Sigmoid colon (tissue), 4 donors: ENCODE measurements around the gene KRTAP9-6.
"Not testable (repeated sequence)": the region's sequence is repeated elsewhere in the genome, so short reads cannot be mapped to it uniquely, and the experiment has no call there.

ENCODE experiments used
- EP300 ChIP-seq, 4 donors: sonication (generic); formaldehyde crosslinking; IDR thresholded peaks; one replicate each; pipeline ENCODE4 v1.6.1; 2017; ENCODE audit warnings: antibody characterized with exemption in 4 of 4
- POLR2A ChIP-seq, 2 donors: fragments of 450-650 bp; IDR thresholded peaks; one replicate each; pipeline ENCODE4 v1.6.1; 2016; ENCODE audit warnings: antibody characterized with exemption in 2 of 2, mild to moderate bottlenecking in 2 of 2, moderate library complexity in 2 of 2
- POLR2AphosphoS5 ChIP-seq, 4 donors: sonication (generic); formaldehyde crosslinking; IDR thresholded peaks; one replicate each; pipeline ENCODE4 v1.6.1; 2017; ENCODE audit warnings: antibody characterized with exemption in 4 of 4
- TF ChIP-seq, protein P1 (sequence below), 4 experiments: fragments of 450-650 bp in 3 of 4; fragments of 200-600 bp in 1 of 4; IDR thresholded peaks; one replicate each; pipeline ENCODE4 v1.5.1; 2016 to 2019; ENCODE audit warnings: antibody characterized with exemption in 4 of 4, mild to moderate bottlenecking in 3 of 4, moderate library complexity in 2 of 4

DNA sequence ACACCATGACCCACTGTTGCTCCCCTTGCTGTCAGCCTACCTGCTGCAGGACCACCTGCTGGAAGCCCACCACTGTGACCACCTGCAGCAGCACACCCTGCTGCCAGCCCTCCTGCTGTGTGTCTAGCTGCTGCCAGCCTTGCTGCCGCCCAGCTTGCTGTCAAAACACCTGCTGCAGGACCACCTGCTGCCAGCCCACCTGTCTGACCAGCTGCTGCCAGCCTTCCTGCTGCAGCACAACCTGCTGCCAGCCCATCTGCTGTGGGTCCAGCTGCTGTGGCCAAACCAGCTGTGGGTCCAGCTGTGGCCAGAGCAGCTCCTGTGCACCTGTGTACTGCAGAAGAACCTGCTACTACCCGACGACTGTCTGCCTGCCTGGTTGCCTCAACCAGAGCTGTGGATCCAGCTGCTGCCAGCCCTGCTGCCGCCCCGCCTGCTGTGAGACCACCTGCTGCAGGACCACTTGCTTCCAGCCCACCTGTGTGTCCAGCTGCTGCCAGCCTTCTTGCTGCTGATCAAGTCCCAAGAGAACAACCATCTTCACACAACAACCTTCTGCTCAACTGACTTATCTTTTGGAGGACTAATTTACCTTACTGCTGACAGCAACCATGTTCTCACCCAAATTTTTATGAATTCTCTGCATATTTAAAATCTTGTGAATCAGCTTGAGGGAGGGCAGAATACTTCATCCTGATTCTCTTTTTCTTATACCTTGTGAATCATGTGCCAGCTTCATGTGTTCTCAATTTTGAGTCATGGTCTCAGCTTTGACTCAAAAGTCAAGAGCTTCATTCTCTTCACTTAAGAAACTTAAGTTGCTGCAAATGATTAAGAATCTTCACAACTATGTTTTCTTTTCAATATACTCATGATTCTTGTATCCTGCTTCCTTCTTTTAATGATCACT is 9.5 kb upstream of the KRTAP9-6 start, which contains the start of gene KRTAP9-9:
- TF ChIP-seq, protein P1, sequence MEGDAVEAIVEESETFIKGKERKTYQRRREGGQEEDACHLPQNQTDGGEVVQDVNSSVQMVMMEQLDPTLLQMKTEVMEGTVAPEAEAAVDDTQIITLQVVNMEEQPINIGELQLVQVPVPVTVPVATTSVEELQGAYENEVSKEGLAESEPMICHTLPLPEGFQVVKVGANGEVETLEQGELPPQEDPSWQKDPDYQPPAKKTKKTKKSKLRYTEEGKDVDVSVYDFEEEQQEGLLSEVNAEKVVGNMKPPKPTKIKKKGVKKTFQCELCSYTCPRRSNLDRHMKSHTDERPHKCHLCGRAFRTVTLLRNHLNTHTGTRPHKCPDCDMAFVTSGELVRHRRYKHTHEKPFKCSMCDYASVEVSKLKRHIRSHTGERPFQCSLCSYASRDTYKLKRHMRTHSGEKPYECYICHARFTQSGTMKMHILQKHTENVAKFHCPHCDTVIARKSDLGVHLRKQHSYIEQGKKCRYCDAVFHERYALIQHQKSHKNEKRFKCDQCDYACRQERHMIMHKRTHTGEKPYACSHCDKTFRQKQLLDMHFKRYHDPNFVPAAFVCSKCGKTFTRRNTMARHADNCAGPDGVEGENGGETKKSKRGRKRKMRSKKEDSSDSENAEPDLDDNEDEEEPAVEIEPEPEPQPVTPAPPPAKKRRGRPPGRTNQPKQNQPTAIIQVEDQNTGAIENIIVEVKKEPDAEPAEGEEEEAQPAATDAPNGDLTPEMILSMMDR (IDR thresholded peaks at IDR 0.05) = not testable (repeated sequence)
- not testable (repeated sequence) for TF ChIP-seq EP300, POLR2A, POLR2AphosphoS5 (IDR thresholded peaks at IDR 0.05)
